ENCODE results near the gene NXF3. TPM values are rescaled to one million over a fixed set of nuclear protein-coding genes. Genes with fewer than 3 reads are reported as not detected.

NXF3 gene
- total RNA-seq, 1 experiment from 2014 or later = not detected

DNA sequence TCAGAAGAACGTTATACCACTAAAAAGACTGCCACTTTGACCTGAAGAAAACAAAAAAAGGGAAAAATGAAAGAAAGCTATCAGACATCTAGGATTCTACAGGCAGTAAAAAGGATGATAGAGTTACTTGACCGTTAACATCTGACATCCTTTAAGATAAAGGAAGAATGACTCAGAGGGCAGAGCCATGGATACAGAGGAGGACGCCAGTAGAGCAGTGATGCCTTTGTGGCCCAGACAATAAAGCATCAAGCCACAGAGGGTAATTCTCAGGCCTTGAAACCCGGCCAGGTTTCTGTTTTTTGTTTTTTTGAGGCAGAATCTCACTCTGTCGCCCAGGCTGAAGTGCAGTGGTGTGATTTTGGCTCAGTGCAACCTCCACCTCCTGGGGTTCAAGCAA, 19.5 kb downstream of the NXF3 start:
- Mint-ChIP-seq H3K4me1 (ENCODE audit: insufficient read depth, unreplicated experiment) (no peaks in the 10 kb centered on the region), H3K9me3 (ENCODE audit: unreplicated experiment) (no peaks in the 10 kb centered on the region), H3K27ac (ENCODE audit: low read depth, unreplicated experiment) (no peak overlapping the region), H3K4me3 (ENCODE audit: unreplicated experiment) (no peak overlapping the region), H3K27me3 (ENCODE audit: insufficient read depth, unreplicated experiment) (peaks cover 64% of the 10 kb centered on the region), H3K36me3 (ENCODE audit: insufficient read depth, unreplicated experiment) (no peaks in the 10 kb centered on the region)
- POLR2A ChIA-PET = interaction anchor here (0.6 kb wide), 1 partner anchor 539 kb away, joined by 3 read pairs; no protein-coding TSS in a partner anchor
- DNase-seq (ENCODE audit: unreplicated experiment) = no peak
- BruUV-seq (replicated peaks) = no TSS peak
- intact Hi-C loops (cut with micrococcal nuclease) = no loop called here
- TF ChIP-seq, protein P1, sequence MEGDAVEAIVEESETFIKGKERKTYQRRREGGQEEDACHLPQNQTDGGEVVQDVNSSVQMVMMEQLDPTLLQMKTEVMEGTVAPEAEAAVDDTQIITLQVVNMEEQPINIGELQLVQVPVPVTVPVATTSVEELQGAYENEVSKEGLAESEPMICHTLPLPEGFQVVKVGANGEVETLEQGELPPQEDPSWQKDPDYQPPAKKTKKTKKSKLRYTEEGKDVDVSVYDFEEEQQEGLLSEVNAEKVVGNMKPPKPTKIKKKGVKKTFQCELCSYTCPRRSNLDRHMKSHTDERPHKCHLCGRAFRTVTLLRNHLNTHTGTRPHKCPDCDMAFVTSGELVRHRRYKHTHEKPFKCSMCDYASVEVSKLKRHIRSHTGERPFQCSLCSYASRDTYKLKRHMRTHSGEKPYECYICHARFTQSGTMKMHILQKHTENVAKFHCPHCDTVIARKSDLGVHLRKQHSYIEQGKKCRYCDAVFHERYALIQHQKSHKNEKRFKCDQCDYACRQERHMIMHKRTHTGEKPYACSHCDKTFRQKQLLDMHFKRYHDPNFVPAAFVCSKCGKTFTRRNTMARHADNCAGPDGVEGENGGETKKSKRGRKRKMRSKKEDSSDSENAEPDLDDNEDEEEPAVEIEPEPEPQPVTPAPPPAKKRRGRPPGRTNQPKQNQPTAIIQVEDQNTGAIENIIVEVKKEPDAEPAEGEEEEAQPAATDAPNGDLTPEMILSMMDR (IDR thresholded peaks at IDR 0.05; ENCODE audit: unreplicated experiment) = no peak
- CTCF ChIA-PET = interaction anchor here (1.3 kb wide), 1 partner anchor 118 kb away, joined by 3 read pairs; no protein-coding TSS in a partner anchor

DNA sequence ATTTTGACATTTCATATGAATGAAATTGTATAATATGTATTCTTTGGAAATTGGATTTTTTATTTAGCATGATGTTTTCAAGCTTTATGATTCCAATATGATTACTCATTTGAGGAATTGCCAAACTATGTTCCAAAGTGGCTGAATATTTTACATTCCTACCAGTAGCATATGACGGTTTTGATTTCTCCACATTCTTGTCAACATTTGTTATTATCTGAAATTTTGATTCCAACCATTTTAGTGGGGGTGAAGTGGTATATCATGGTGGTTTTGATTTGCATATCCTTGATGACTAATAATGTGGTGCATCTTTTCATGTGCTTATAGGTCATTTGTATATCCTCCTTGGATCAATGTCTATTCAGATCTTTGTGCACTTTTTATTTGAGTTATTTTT, 26.3 kb downstream of the NXF3 start:
- Mint-ChIP-seq H3K36me3 (ENCODE audit: insufficient read depth, unreplicated experiment) (no peaks in the 10 kb centered on the region), H3K27me3 (ENCODE audit: insufficient read depth, unreplicated experiment) (peaks cover 19% of the 10 kb centered on the region), H3K27ac (ENCODE audit: low read depth, unreplicated experiment) (no peak overlapping the region), H3K4me3 (ENCODE audit: unreplicated experiment) (no peak overlapping the region), H3K9me3 (ENCODE audit: unreplicated experiment) (peaks cover 8% of the 10 kb centered on the region), H3K4me1 (ENCODE audit: insufficient read depth, unreplicated experiment) (no peaks in the 10 kb centered on the region)
- ChIA-PET POLR2A (no interaction called here), CTCF (no interaction called here)
- DNase-seq (ENCODE audit: unreplicated experiment) = no peak
- TF ChIP-seq, protein P1 (IDR thresholded peaks at IDR 0.05; ENCODE audit: unreplicated experiment) = no peak
- intact Hi-C loops (cut with micrococcal nuclease) = no loop called here
- no TSS peak for BruUV-seq (replicated peaks)

DNA sequence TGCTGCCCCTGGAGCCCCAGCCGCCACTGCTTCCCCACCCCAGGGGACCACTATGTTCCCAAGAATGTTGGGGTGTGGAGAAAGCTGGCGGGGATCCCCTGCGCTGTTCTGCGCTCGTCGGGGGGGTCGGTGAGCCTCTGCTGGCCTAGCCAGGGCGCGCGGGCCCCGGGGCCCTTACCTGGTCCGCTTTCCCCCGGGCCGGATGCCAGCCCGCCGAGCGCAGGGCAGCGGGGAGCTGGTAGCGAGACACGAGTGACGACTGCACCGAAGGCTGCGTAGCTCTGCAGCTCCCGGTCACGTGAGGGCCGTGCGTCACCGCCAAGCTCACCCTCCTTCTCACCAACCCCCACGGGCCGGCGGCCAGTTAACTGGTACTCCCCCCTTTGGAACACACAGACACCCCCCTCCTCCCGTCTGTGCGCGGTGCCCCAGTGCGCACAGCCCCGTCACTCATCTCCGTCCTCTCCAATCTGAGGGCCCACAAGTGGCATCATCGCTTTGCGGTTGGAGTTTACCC, 29.0 kb downstream of the NXF3 start, which contains the start of gene BEX1:
TSS of gene BEX1 (minus strand) at position 254 of the 517 bp plus-strand sequence. CDS start 897 bp downstream, outside the sequence.
- Mint-ChIP-seq H3K9me3 (ENCODE audit: unreplicated experiment) (peaks cover 8% of the 10 kb centered on the region), H3K4me3 (ENCODE audit: unreplicated experiment) (peak within 1 kb of the TSS; percentile 40), H3K36me3 (ENCODE audit: insufficient read depth, unreplicated experiment) (no peaks in the 10 kb centered on the region), H3K27me3 (ENCODE audit: insufficient read depth, unreplicated experiment) (peaks cover 19% of the 10 kb centered on the region), H3K4me1 (ENCODE audit: insufficient read depth, unreplicated experiment) (no peaks in the 10 kb centered on the region), H3K27ac (ENCODE audit: low read depth, unreplicated experiment) (no peak within 1 kb of the TSS)
- no TSS peak for BruUV-seq (replicated peaks)
- intact Hi-C loops (cut with micrococcal nuclease) = no loop called here
- CTCF ChIA-PET = no interaction called here
- TF ChIP-seq, protein P1 (IDR thresholded peaks at IDR 0.05; ENCODE audit: unreplicated experiment) = no peak
- POLR2A ChIA-PET = no interaction called here
- DNase-seq (ENCODE audit: unreplicated experiment) = no peak

DNA sequence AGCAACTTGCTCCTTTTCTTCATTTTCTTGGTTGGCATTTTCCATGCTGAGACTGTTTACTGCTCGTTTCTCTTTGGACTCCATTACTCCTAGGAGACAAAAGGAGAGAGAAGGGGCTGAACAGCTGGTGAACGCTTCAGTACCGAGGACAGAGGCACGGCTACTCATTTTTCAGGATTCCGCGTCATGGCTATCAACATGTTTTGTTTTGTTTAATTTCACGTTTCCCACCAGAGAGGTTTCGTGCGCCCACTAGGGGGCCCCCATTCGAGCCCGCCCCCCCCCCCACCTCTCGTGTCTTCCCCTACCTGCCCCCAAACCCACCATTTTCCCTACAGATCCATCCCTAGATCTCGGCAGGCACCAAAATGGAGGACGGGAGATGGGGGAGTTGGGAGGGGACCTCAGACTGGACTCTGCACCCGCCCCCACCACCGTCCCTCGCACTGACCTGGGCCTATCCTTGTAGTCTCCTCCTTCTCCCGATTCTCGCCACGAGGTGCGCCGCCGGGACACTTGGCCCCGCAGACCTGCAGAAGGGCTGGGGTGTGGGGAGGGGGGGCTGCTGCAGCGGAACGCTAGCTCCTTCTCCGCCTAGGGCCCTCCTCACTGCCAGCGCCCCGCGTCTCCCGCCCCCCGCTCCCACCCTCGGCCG, 29.6 kb downstream of the NXF3 start:
- no peaks in the 10 kb centered on the region for H3K36me3 Mint-ChIP-seq (ENCODE audit: insufficient read depth, unreplicated experiment)
- peaks cover 26% of the 10 kb centered on the region for H3K27me3 Mint-ChIP-seq (ENCODE audit: insufficient read depth, unreplicated experiment)
- CTCF ChIA-PET = no interaction called here
- H3K9me3 Mint-ChIP-seq (ENCODE audit: unreplicated experiment) = peaks cover 8% of the 10 kb centered on the region
- no peaks in the 10 kb centered on the region for H3K4me1 Mint-ChIP-seq (ENCODE audit: insufficient read depth, unreplicated experiment)
- POLR2A ChIA-PET = no interaction called here
- TF ChIP-seq, protein P1 (IDR thresholded peaks at IDR 0.05; ENCODE audit: unreplicated experiment) = no peak
- peak overlapping the region; percentile 33 for H3K4me3 Mint-ChIP-seq (ENCODE audit: unreplicated experiment)
- BruUV-seq (replicated peaks) = no TSS peak
- intact Hi-C loops (cut with micrococcal nuclease) = no loop called here
- peak; percentile 31 for DNase-seq (ENCODE audit: unreplicated experiment)
- no peak overlapping the region for H3K27ac Mint-ChIP-seq (ENCODE audit: low read depth, unreplicated experiment)
